Measurements from ENCODE around the gene PCGF2. TPM values are rescaled to one million over a fixed set of nuclear protein-coding genes. Genes with fewer than 3 reads are reported as not detected.

PCGF2 gene
- total and polyA plus RNA-seq, 9 of the 15 experiments (the other 6 are each of a cell fraction or from before 2014, with no cell fraction given): 1.3 to 33.4 (median 7.0) TPM

DNA sequence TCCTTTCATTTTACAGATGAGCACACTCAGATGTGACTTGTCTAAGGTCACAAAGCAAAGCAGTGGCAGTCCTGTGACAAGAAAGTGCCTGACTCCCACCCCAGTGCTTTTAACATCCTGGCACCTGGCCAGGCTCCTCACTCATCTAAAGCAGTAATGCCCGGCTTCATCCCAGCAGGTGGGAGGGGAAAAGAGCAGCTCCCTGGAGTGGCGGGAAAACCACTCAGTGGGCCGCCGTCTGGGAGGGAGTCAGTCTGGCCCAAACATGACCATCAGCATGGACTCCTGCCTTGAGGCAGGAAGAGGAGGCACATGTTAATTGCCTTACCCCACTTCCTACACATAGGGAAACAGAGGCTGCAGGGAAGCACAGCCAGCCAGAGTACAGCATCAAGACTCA, 2.6 kb downstream of the PCGF2 start:
- H4K20me1 ChIP-seq (replicated peaks; ENCODE audit: control insufficient read depth, insufficient read depth, low read length): peaks cover 13% of the 10 kb centered on the region
- FAIRE-seq: no peak
- peaks cover 19 to 60% of the 10 kb centered on the region in 2 experiments for H3K4me1 ChIP-seq (replicated peaks in 1 of 2; ENCODE audit: control insufficient read depth in 2 of 2, insufficient read depth in 2 of 2, low read length in 2 of 2)
- intact Hi-C loops (cut with micrococcal nuclease): no loop called here
- H3K4me2 ChIP-seq (ENCODE audit: insufficient read depth, low read length): no peak overlapping the region
- H3K27ac ChIP-seq (ENCODE audit: extremely low read depth, low read depth, low read length): no peak overlapping the region
- in situ Hi-C loops (cut with MboI): no loop called here
- peak; percentile 18; the same call in 1 of the 2 replicates for TF ChIP-seq NFIX (CRISPR knock-in tag; IDR thresholded peaks at IDR 0.05; ENCODE audit: low read depth)
- TF ChIP-seq ZNF668 (CRISPR knock-in tag; IDR thresholded peaks at IDR 0.05): no peak
- no peak for TF ChIP-seq CEBPB (tag; IDR thresholded peaks at IDR 0.05)
- TF ChIP-seq, protein P1, sequence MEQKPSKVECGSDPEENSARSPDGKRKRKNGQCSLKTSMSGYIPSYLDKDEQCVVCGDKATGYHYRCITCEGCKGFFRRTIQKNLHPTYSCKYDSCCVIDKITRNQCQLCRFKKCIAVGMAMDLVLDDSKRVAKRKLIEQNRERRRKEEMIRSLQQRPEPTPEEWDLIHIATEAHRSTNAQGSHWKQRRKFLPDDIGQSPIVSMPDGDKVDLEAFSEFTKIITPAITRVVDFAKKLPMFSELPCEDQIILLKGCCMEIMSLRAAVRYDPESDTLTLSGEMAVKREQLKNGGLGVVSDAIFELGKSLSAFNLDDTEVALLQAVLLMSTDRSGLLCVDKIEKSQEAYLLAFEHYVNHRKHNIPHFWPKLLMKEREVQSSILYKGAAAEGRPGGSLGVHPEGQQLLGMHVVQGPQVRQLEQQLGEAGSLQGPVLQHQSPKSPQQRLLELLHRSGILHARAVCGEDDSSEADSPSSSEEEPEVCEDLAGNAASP (IDR thresholded peaks at IDR 0.05): no peak
- TF ChIP-seq KLF13 (tag; IDR thresholded peaks at IDR 0.05; ENCODE audit: borderline replicate concordance, low read depth): no peak
- TF ChIP-seq NFIC (IDR thresholded peaks at IDR 0.05): peak; percentile 89
- TF ChIP-seq, protein P2, sequence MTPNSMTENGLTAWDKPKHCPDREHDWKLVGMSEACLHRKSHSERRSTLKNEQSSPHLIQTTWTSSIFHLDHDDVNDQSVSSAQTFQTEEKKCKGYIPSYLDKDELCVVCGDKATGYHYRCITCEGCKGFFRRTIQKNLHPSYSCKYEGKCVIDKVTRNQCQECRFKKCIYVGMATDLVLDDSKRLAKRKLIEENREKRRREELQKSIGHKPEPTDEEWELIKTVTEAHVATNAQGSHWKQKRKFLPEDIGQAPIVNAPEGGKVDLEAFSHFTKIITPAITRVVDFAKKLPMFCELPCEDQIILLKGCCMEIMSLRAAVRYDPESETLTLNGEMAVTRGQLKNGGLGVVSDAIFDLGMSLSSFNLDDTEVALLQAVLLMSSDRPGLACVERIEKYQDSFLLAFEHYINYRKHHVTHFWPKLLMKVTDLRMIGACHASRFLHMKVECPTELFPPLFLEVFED (CRISPR knock-in tag; conservative IDR thresholded peaks at IDR 0.05): no peak
- no peak for TF ChIP-seq SMAD4 (CRISPR knock-in tag; conservative IDR thresholded peaks at IDR 0.05)
- TF ChIP-seq ZSCAN32 (CRISPR knock-in tag; IDR thresholded peaks at IDR 0.05): no peak
- TF ChIP-seq SRSF7 (optimal IDR thresholded peaks at IDR 0.05; ENCODE audit: low read depth, low read length): no peak
- no peak for TF ChIP-seq ZNF408 (CRISPR knock-in tag; IDR thresholded peaks at IDR 0.05; ENCODE audit: low read depth)
- H3K27me3 ChIP-seq (ENCODE audit: control insufficient read depth in 2 of 2, insufficient read depth in 2 of 2, low read length in 2 of 2): no peaks in the 10 kb centered on the region
- no peaks in the 10 kb centered on the region for H3K9me3 ChIP-seq (replicated peaks; ENCODE audit: control insufficient read depth, insufficient read depth, low read depth, low read length)
- 46% methylated on average over 4 of the region's 4 CpGs for WGBS (ENCODE audit: insufficient coverage, low coverage, missing lambda C conversion rate)
- no TSS peak for BruUV-seq (replicated peaks)
- H2AFZ ChIP-seq (ENCODE audit: low read depth, low read length): no peak overlapping the region
- CTCF ChIA-PET (ENCODE audit: low intra/inter-chr PET ratio): no interaction called here
- peaks cover 4% of the 10 kb centered on the region for H3K9me1 ChIP-seq (ENCODE audit: control insufficient read depth, insufficient read depth, low read length)
- H3K9ac ChIP-seq (ENCODE audit: insufficient read depth in 1 of 2, low read depth in 2 of 2, low read length in 2 of 2): peak overlapping the region in 1 of 2 experiments; percentile 9; a peak in 1 of 4 replicates
- POLR2A ChIA-PET: interaction anchor here (0.8 to 1.3 kb wide), 2 partner anchors 15 to 21 kb away, joined by 3 to 4 read pairs; partner anchors contain the start of gene CISD3
- H3K4me3 ChIP-seq: no peak overlapping the region
- no peak for ATAC-seq
- peaks cover 14% of the 10 kb centered on the region; the same call in 2 of the 3 replicates for H3K36me3 ChIP-seq (ENCODE audit: control insufficient read depth, insufficient read depth, low read length)
- H3K79me2 ChIP-seq (ENCODE audit: control insufficient read depth, insufficient read depth, low read length): peaks cover 85% of the 10 kb centered on the region
- peak in 1 of 4 experiments; percentile 41 for DNase-seq (ENCODE audit: extremely low read depth in 1 of 4, low spot score in 3 of 4)

All from K562 (cell line).